CD4-positive, alpha-beta T cell treated with Interleukin-21 for 1 hour (primary cell): ENCODE data around the gene TNFRSF1B.
A peak's percentile ranks its signal among the peaks of the same experiment; 100 is the strongest.
"Not testable (repeated sequence)": the region's sequence is repeated elsewhere in the genome, so short reads cannot be mapped to it uniquely, and the experiment has no call there.

Experiments
- DNase-seq: peaks from one replicate; pipeline ENCODE4 v3.0.0-alpha.2; 2020

The TNFRSF1B gene

DNA sequence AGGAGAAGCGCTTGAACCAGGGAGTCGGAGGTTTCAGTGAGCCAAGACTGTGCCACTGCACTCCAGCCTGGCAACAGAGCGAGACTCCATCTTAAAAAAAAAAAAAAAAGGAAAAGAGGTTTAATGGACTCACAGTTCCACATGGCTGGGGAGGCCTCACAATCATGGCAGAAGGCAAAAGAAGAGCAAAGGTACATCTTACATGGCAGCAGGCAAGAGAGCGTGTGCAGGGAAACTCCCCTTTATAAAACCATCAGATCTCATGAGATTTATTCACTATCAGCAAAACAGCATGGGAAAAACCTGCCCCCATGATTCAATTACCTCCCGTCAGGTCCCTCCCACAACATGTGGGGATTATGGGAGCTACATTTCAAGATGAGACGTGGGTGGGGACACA, 57.3 kb downstream of the TNFRSF1B start:
- not testable (repeated sequence) for DNase-seq

GRCh38 chr1:12228979-12229378, 62.2 kb downstream of the TNFRSF1B start:
- no peak for DNase-seq

DNA sequence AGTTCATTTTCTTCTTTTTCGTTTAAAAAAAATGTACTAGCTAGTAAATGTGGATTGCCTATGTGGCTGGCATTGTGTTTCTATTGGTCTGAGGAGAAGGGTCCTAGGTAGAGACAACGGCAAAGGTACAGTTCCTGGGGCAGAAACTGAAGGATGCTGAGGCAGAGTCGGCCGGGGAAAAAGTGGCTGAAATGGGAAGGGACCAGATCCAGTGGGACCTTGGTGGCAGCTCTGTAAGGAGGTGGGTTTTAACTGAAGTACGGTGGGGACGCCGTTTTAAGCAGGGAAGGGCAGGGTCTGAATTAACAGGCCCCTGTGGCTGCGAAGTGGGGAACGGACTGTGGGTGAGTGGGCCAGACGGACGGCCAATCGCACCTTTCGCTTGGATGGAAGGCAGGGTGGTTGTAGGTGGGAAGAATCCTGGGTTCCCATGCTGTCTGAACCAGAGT, 62.6 kb downstream of the TNFRSF1B start:
- DNase-seq, result no peak

DNA sequence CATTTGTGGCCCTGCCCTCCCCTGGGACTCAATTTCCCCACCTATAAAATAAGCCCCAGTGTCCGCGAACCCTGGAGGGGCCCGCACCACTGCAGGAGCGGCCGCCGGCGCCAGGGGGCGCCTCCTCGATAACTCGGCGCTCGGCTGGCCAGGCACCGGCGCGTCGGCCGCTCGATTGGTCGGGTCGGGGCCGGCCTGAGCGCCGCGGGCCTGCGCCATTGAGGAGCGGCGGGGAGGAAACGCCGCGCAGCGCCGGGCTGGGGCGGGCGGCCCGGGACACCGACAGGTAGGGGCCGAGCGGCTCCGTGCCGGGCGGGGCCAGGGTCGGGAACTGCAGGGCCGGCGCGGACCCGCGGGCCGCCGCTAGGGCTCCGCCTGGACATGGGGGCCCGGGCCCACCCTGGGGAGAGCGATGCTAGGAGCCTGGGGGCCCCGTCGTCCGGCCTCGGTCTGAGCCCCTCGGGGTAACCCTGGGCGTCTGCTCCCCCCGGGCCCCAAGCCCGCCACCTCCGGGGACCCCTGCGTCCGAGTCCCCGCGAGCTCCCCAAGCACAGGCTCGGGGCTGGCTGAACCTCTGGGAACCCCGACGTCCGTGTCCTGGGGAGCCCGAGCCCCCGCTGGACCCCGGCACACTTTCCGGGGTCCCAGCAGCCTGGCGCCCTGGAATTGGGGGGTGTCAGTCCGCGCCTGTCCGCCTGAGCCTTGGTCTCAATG, 63.2 kb downstream of the TNFRSF1B start, which contains the start of gene VPS13D:
Gene VPS13D (plus strand): TSS at position 196 of the 714 bp plus-strand sequence. CDS start 4,237 bp downstream, outside the sequence.
- peak; percentile 84 for DNase-seq

- DNase-seq, result peak; percentile 25
Observed at GRCh38 chr1:12230549-12231275, 63.9 kb downstream of the TNFRSF1B start.

GRCh38 chr1:12231276-12231595, 64.4 kb downstream of the TNFRSF1B start:
- DNase-seq, result no peak

GRCh38 chr1:12232221-12232620, 65.4 kb downstream of the TNFRSF1B start:
- DNase-seq, result no peak

DNA sequence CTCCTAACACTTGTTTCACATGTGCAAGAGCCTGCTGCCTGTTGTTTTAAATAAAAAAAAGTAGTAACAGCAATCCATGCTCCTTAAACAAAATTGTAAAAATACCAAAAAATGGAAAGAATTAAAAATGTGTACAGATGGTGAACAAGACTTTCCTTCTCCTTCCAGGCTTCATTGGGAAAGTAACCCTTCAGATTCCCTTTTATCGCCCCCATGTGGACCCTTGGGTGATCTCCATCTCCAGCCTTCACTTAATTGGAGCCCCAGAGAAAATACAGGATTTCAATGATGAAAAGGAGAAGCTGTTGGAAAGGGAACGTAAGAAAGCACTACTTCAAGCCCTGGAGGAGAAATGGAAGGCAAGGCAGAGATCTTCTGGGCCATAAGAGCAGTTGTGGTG, 77.3 kb downstream of the TNFRSF1B start:
- peak; percentile 20 for DNase-seq

- no peak for DNase-seq
Observed at GRCh38 chr1:12244585-12244984, 77.8 kb downstream of the TNFRSF1B start.

DNA sequence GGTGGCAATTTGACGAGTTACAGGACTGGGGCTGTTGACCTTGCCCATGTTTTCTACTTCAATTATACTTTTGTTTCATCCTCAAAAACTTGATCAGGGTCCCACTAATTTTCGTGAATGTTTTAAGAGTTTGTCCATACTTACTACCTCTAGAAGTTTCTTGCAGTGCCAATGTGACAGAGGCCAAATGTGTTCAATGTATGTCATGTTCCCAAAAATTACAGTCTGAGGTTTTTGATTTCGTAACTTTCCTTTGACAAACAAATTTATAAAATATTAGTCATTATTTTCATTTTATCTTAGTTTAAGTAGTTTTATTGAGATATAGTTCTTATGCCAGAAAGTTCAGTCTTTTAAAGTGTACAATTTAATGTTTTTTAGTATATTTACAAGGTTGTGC, 78.3 kb downstream of the TNFRSF1B start:
- DNase-seq, result no peak

DNA sequence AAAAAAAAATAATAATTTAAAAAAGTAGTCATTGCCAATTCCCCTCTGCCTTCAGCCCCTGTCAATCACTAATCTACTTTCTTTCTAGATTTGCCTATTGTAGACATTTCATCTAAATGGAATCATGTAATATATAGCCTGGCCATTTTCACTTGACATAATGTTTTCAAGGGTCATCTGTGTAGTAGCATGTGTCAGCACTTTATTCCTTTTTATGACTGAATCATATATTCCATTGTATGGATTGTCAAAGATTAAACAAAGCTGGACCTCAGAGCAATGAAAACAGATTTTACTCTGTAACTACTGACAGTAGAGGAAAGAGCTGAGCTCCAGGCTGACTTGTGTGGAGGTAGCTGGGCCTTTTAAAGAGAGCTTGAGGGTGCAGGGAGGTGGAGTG, 78.9 kb downstream of the TNFRSF1B start:
- DNase-seq, result no peak

DNA sequence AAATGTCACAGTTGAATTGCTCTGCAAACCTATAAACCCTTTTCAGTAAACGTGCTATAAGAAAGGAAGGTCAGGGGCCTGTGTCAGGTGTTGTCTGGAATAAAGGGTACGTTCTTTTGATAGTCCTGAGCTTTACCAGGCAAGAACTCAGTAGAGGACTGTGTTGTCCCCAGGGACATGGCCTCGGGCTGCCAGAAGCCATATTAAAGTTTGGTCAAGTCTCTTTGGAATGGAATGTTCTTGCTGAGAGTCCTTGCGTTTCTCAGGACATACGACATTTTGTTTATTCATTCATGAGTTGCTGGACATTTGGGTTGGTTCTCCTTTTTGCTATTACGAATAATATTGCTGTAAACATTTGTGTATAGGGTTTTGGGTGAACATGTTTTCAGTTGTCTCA, 79.8 kb downstream of the TNFRSF1B start:
- no peak for DNase-seq

DNA sequence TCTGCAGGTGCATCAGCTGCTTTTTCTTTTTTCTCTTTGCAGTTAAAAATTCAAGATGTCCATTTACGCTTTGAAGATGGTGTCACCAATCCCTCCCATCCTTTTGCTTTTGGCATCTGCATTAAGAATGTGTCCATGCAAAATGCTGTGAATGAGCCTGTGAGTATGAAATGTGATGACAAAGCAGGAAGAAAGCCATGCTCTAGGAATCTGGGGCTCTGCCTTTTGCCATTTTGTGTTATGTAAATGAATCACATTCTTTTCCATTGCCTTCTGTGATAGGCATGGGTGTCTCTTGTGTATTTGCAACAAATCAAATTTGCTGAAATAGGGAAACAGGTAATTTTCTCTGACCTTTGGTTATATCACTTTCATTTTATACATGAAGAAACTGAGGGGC, 82.4 kb downstream of the TNFRSF1B start:
- DNase-seq, result no peak

- DNase-seq, result no peak
Observed at GRCh38 chr1:12249748-12250147, 83.0 kb downstream of the TNFRSF1B start.

- no peak for DNase-seq
Observed at GRCh38 chr1:12251442-12251841, 84.7 kb downstream of the TNFRSF1B start.

- no peak for DNase-seq
Observed at GRCh38 chr1:12255913-12256312, 89.1 kb downstream of the TNFRSF1B start.

DNA sequence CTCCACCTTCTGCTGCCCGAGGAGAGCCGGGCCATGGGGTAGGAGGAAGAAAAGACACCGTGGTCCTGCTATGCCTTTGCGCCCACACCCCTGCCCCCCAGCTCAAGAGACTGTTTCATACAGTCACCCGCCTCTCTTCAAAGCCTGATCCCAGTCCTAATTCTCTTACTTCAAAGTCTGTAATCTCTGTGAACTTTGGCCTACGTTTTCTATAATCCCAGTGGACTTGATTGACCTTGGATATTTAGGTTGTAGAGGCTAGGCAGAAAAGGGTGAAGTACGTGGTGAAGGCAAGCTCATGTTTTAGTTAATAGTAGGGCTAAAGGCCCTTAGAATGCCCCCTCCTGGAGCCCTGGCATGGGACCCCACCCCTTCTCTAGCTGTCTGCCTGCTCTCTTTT, 91.5 kb downstream of the TNFRSF1B start:
- no peak for DNase-seq
